HCT116 (cell line): Measurements from ENCODE around the gene NTHL1.

Source experiments
- EGR1 ChIP-seq: IDR thresholded peaks from 2 replicates; pipeline ENCODE4 v1.6.1; 2012; ENCODE audit warnings: low read depth
- EZH2 ChIP-seq: fragments of 200-600 bp; sonication (generic); IDR thresholded peaks from 2 replicates; pipeline ENCODE4 v1.6.1; 2017; ENCODE audit warnings: antibody characterized with exemption, mixed run types
- JUND ChIP-seq: IDR thresholded peaks from 2 replicates; pipeline ENCODE4 v1.6.1; 2012
- POLR2A ChIP-seq: IDR thresholded peaks from 2 replicates; pipeline ENCODE4 v1.7.0; 2011; ENCODE audit warnings: borderline replicate concordance; ENCODE audit not compliant: insufficient read depth, insufficient read length; ENCODE audit errors: extremely low read depth
- REST ChIP-seq: IDR thresholded peaks from 2 replicates; pipeline ENCODE4 v1.6.1; 2012; ENCODE audit warnings: low read depth
- SP1 ChIP-seq: IDR thresholded peaks from 2 replicates; pipeline ENCODE4 v1.6.1; 2012; ENCODE audit warnings: low read depth
- TCF7L2 ChIP-seq: IDR thresholded peaks from 2 replicates; pipeline ENCODE4 v1.7.0; 2011; ENCODE audit warnings: borderline replicate concordance, inconsistent platforms; ENCODE audit not compliant: insufficient read depth, insufficient read length; ENCODE audit errors: extremely low read depth
- YY1 ChIP-seq: IDR thresholded peaks from 2 replicates; pipeline ENCODE4 v1.6.1; 2011; ENCODE audit warnings: low read length, low read depth, moderate library complexity, mild to moderate bottlenecking; ENCODE audit not compliant: insufficient replicate concordance; ENCODE audit errors: extremely low read depth
- ZBTB33 ChIP-seq: IDR thresholded peaks from 2 replicates; pipeline ENCODE4 v1.6.1; 2011; ENCODE audit warnings: mild to moderate bottlenecking, low read length, moderate library complexity; ENCODE audit not compliant: insufficient replicate concordance; ENCODE audit errors: extremely low read depth
- ZNF274 ChIP-seq: fragments of 200-500 bp; sonication (Bioruptor generic); IDR thresholded peaks from 2 replicates; pipeline ENCODE4 v1.6.1; 2014; ENCODE audit warnings: mild to moderate bottlenecking, low read depth, low read length, inconsistent platforms
- TF ChIP-seq, protein P1 (sequence below), 3 experiments: fragments of 200-600 bp in 1 of 3; sonication (generic) in 1 of 3; IDR thresholded peaks in 2 of 3; conservative IDR thresholded peaks in 1 of 3; 2 replicates each; pipeline ENCODE4 v1.5.1; 2012 to 2017; ENCODE audit warnings: low read depth in 2 of 3, low read length in 2 of 3, antibody characterized with exemption in 1 of 3, borderline replicate concordance in 1 of 3, control low read depth in 1 of 3, mild to moderate bottlenecking in 1 of 3, mixed read lengths in 1 of 3, mixed run types in 1 of 3, moderate library complexity in 1 of 3; ENCODE audit not compliant: insufficient read depth in 1 of 3

DNA sequence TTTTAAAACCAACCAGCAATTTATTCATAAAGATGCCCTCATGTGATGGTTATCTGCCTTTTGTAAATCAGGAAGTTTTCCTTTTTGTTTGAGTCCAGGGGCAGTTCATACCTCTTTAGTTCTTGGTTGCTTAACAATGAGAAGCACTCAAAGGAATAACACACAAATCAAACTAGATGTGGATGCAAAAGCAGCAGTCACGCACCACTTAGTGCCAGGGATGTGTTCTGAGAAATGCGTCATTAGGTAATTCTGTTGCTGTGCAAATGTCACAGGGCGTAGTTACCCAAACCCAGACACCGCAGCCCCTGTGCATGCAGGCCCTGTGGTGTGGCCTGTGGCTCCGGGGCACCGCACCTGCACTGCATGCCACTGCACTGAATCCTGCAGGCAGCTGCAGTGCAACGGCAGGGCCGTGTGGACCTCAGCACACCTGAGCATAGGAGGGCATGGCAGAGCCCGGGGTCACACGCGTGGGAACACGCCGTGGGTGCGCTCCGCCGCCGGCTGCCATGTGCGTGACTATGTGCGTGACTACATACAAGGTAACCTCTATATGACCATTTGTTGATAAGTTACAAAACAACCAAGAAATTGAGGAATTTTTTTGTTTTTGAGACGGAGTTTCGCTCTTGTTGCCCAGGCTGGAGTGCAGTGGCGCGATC, 48.4 kb upstream of the NTHL1 start:
- TF ChIP-seq, protein P1, sequence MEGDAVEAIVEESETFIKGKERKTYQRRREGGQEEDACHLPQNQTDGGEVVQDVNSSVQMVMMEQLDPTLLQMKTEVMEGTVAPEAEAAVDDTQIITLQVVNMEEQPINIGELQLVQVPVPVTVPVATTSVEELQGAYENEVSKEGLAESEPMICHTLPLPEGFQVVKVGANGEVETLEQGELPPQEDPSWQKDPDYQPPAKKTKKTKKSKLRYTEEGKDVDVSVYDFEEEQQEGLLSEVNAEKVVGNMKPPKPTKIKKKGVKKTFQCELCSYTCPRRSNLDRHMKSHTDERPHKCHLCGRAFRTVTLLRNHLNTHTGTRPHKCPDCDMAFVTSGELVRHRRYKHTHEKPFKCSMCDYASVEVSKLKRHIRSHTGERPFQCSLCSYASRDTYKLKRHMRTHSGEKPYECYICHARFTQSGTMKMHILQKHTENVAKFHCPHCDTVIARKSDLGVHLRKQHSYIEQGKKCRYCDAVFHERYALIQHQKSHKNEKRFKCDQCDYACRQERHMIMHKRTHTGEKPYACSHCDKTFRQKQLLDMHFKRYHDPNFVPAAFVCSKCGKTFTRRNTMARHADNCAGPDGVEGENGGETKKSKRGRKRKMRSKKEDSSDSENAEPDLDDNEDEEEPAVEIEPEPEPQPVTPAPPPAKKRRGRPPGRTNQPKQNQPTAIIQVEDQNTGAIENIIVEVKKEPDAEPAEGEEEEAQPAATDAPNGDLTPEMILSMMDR (IDR thresholded peaks at IDR 0.05 in 2 of 3, conservative IDR thresholded peaks at IDR 0.05 in 1 of 3; ENCODE audit: borderline replicate concordance in 1 of 3, insufficient read depth in 1 of 3, low read depth in 2 of 3, low read length in 2 of 3): no peak
- TF ChIP-seq JUND: no peak
- no peak for TF ChIP-seq ZBTB33
- no peak for TF ChIP-seq POLR2A
- TF ChIP-seq TCF7L2: no peak
- no peak for TF ChIP-seq EGR1
- TF ChIP-seq EZH2: no peak
- TF ChIP-seq SP1: no peak
- TF ChIP-seq ZNF274: no peak
- TF ChIP-seq REST: no peak
- no peak for TF ChIP-seq YY1
